ENCODE data around the gene PGM1. TPM values are rescaled to one million over a fixed set of nuclear protein-coding genes. Genes with fewer than 3 reads are reported as not detected.

The PGM1 gene
- total RNA-seq, 1 donor from 2014 or later: 49.8 TPM

DNA sequence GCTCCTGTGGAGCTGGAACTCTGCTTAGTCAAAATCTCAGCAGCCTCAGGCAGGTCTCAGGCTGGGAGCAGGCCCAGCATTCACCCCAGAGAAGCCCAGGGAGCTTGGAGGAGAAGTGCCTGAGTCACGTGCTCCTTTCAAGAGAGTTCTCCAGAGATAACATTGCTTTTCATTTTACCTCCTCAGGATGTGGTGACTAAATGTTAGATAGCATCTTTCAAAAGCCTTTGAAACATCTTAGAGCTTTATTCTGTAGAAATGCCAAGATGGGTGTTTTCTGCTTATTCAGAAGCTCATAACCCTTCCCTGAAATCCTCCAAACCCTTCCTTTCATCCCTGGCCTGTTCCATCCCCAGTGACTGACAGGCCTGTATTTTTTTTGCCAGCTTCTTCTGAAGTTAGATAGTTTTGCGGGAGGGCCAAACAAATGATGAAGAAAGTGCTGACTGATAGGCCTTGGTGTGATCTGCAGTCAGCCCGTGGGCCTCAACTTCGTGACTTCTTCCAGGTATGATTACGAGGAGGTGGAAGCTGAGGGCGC, 58.0 kb downstream of the PGM1 start:
- peak; percentile 57 to 86 for ATAC-seq
- no peak overlapping the region for H3K4me3 ChIP-seq
- DNase-seq: no peak
- H3K27me3 ChIP-seq (ENCODE audit: low read depth): no peaks in the 10 kb centered on the region
- intact Hi-C loops (cut with DNase I): no loop called here
- H3K9me3 ChIP-seq: no peaks in the 10 kb centered on the region
- no peaks in the 10 kb centered on the region for H3K4me1 ChIP-seq
- H3K27ac ChIP-seq: no peak overlapping the region
- H3K36me3 ChIP-seq: peaks cover 64% of the 10 kb centered on the region
- TF ChIP-seq, protein P1, sequence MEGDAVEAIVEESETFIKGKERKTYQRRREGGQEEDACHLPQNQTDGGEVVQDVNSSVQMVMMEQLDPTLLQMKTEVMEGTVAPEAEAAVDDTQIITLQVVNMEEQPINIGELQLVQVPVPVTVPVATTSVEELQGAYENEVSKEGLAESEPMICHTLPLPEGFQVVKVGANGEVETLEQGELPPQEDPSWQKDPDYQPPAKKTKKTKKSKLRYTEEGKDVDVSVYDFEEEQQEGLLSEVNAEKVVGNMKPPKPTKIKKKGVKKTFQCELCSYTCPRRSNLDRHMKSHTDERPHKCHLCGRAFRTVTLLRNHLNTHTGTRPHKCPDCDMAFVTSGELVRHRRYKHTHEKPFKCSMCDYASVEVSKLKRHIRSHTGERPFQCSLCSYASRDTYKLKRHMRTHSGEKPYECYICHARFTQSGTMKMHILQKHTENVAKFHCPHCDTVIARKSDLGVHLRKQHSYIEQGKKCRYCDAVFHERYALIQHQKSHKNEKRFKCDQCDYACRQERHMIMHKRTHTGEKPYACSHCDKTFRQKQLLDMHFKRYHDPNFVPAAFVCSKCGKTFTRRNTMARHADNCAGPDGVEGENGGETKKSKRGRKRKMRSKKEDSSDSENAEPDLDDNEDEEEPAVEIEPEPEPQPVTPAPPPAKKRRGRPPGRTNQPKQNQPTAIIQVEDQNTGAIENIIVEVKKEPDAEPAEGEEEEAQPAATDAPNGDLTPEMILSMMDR (IDR thresholded peaks at IDR 0.05): no peak

DNA sequence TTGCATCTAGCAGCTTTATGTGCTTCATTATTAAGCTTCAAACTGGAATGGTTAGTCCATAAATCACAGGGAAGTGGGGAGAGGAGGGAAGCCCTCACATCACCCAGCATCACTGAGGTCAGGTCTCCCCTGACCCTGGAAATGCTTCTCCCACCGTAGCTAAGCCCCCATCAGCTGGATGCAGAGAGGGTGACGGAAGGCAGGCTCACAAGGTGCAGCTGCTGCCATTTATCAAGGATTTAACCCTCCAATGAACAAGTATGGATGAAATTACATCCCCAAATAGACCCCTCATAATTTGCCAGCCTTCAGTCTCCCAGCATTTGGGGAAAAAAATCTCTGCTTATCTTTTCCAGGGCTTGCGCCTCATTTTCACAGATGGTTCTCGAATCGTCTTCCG, 60.8 kb downstream of the PGM1 start:
- intact Hi-C loops (cut with DNase I): no loop called here
- DNase-seq (no peak), ATAC-seq (no peak)
- Histone ChIP-seq H3K27ac (no peak overlapping the region), H3K9me3 (no peaks in the 10 kb centered on the region), H3K4me1 (no peaks in the 10 kb centered on the region), H3K36me3 (peaks cover 52% of the 10 kb centered on the region), H3K4me3 (no peak overlapping the region), H3K27me3 (ENCODE audit: low read depth) (no peaks in the 10 kb centered on the region)
- TF ChIP-seq, protein P1 (IDR thresholded peaks at IDR 0.05): no peak

DNA sequence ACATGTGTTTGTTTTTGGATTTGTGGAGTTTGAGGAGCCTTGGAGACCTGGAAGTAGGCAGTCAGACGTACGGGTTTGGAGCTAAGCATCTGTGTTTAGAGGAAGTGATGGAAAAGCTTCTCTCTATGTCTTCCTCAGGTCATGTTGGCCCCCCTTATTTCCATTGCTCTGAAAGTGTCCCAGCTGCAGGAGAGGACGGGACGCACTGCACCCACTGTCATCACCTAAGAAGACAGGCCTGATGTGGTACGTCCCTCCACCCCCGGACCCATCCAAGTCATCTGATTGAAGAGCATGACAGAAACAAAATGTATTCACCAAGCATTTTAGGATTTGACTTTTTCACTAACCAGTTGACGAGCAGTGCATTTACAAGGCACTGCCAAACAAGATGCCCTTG, 66.2 kb downstream of the PGM1 start:
- Histone ChIP-seq H3K4me1 (no peaks in the 10 kb centered on the region), H3K27me3 (ENCODE audit: low read depth) (no peaks in the 10 kb centered on the region), H3K27ac (no peak overlapping the region), H3K4me3 (no peak overlapping the region), H3K9me3 (no peaks in the 10 kb centered on the region), H3K36me3 (peaks cover 25% of the 10 kb centered on the region)
- ATAC-seq (no peak), DNase-seq (no peak)
- TF ChIP-seq, protein P1 (IDR thresholded peaks at IDR 0.05): no peak
- intact Hi-C loops (cut with DNase I): no loop called here

DNA sequence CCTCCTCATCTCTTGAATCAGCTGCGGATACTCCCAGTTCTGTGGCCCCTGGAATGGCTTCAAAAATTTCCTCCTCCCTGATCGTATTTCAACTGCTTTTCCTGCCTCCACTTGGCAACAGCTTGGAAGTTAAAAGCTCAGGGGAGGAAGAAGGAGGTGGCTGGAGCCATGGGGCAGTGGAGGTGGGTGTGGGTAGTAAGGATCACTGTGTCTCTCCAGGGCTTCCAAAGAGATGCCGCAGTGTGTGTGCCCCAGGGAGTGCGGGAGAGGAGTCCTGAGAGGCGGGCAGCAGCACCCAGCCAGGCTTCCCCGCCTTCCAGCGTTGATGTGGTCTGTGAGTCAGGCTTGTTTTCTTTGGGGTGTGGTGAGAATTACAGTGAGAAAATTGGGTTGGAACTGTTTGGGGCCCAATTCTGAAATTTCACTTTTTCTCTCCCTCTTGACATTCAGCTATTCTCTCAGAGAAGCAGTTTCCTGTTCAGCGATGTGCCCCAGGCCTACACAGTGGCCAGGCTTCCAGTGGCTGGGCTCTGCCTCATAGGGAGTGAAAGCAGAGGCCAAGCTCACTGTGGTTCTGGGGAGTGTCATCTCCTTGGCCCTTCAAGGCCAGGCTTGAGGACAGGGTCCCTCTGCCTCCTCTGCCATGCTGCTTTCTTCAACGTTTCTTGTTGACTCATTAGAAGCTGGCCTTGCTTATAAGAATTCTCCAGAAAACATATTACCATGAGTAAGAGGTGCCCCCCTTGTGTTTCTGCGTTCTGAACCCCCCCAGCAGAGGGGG, 69.0 kb downstream of the PGM1 start:
- Histone ChIP-seq H3K4me3 (no peak overlapping the region), H3K27me3 (ENCODE audit: low read depth) (no peaks in the 10 kb centered on the region), H3K36me3 (peaks cover 8% of the 10 kb centered on the region), H3K4me1 (no peaks in the 10 kb centered on the region), H3K9me3 (no peaks in the 10 kb centered on the region), H3K27ac (no peak overlapping the region)
- TF ChIP-seq, protein P1 (IDR thresholded peaks at IDR 0.05): no peak
- DNase-seq: no peak
- intact Hi-C loops (cut with DNase I): no loop called here
- peak; percentile 43 to 57 for ATAC-seq

DNA sequence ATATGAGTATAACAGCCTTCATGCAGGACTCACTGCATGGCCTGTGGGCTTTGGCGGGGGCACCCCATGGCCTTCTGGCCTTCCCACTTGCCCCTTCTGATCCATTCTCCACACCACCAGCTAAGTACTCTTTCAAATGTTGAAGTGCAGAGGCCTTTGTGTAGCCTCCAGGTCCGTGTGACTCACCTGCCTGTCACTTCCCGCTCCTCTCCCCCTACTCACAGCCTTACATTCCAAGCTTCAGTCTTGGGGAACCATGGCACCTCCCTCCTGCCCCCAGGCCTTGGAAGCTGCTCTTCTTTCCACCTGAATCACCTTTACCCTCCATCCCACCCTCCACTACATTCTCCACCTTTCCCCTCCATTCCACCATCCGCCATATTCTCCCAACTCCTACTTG, 69.6 kb downstream of the PGM1 start:
- Histone ChIP-seq H3K4me3 (no peak overlapping the region), H3K9me3 (no peaks in the 10 kb centered on the region), H3K27me3 (ENCODE audit: low read depth) (no peaks in the 10 kb centered on the region), H3K4me1 (no peaks in the 10 kb centered on the region), H3K36me3 (peaks cover 8% of the 10 kb centered on the region), H3K27ac (no peak overlapping the region)
- no peak for ATAC-seq
- DNase-seq: no peak
- intact Hi-C loops (cut with DNase I): no loop called here
- TF ChIP-seq, protein P1 (IDR thresholded peaks at IDR 0.05): no peak
